ENCODE data around the gene NR6A1.

DNA sequence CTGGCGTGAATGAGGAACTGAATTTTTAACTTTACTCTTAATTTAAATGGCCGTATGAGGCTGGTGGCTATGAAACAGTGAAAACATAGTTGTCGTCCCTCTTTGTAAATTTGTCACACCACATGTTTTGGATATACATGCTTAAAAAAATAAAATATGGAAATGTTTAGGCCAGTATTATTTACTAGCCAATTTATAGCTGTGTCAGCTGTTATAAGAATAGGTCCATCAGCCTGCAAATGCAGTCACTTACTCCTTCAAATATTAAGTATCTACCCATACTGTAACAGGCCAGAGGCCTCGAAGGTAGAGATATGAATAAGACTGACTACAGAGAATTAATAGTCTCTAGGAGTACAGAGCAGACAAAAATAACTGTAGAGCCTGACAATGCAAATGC is 30.0 kb downstream of the NR6A1 start:
- TF ChIP-seq POLR2AphosphoS5 (IDR thresholded peaks at IDR 0.05; ENCODE audit: low read depth, low read length) = no peak
- TF ChIP-seq TAF1 (IDR thresholded peaks at IDR 0.05; ENCODE audit: borderline replicate concordance, low read depth, low read length) = no peak
- no peak for TF ChIP-seq POLR2A (IDR thresholded peaks at IDR 0.05; ENCODE audit: low read depth, low read length)

Measured in GM12892 (cell line).